SK-N-MC (cell line): ENCODE results near the gene XRCC1.

Source experiments
- EZH2 ChIP-seq: fragments of 200-600 bp; sonication (generic); IDR thresholded peaks from one replicate; pipeline ENCODE4 v1.6.1; 2017; ENCODE audit warnings: antibody characterized with exemption
- FOXP2 ChIP-seq: optimal IDR thresholded peaks from 2 replicates; pipeline ENCODE3; 2011; ENCODE audit warnings: mild to moderate bottlenecking, moderate library complexity; ENCODE audit not compliant: insufficient read depth; ENCODE audit errors: extremely low read length, control extremely low read depth
- POLR2AphosphoS5 ChIP-seq: IDR thresholded peaks from 2 replicates; pipeline ENCODE4 v1.6.1; 2012; ENCODE audit warnings: mild to moderate bottlenecking, low read depth, low read length, borderline replicate concordance

- TF ChIP-seq EZH2 (no peak), POLR2AphosphoS5 (no peak), FOXP2 (no peak)
Measured at GRCh38 chr19:43586346-43586745, 11.0 kb upstream of the XRCC1 start.
